Keratinocyte (primary cell): ENCODE data around the gene SPOCK3.

Source experiments
- CTCF ChIP-seq, 3 experiments: IDR thresholded peaks in 1 of 3; conservative IDR thresholded peaks in 1 of 3; optimal IDR thresholded peaks in 1 of 3; 2 replicates in 2 of 3; 3 replicates in 1 of 3; pipeline versions ENCODE3 to v1.5.1; 2011; ENCODE audit warnings: low read length in 3 of 3, mild to moderate bottlenecking in 3 of 3, moderate library complexity in 2 of 3, control low read depth in 1 of 3, inconsistent platforms in 1 of 3; ENCODE audit not compliant: insufficient read depth in 2 of 3; ENCODE audit errors: extremely low read depth in 1 of 3
- EZH2 ChIP-seq: IDR thresholded peaks from one replicate; pipeline ENCODE4 v1.6.1; 2012; ENCODE audit warnings: inconsistent platforms, mild to moderate bottlenecking, low read length, moderate library complexity

GRCh38 chr4:167105857-167106256 lies 128.4 kb downstream of the SPOCK3 start:
- TF ChIP-seq CTCF (optimal IDR thresholded peaks at IDR 0.05 in 1 of 3, IDR thresholded peaks at IDR 0.05 in 1 of 3, conservative IDR thresholded peaks at IDR 0.05 in 1 of 3; ENCODE audit: extremely low read depth in 1 of 3, insufficient read depth in 2 of 3, low read length in 3 of 3) (no peak), EZH2 (no peak)
